NCI-H69 (cell line): Measurements from ENCODE around the gene CCDC88C.

Source experiments
- DNase-seq: peaks from one replicate; lab custom pipeline; 2025; lab: John Stamatoyannopoulos, UW

The CCDC88C gene

GRCh38 chr14:91380123-91380522 is 37.5 kb downstream of the CCDC88C start:
- no peak for DNase-seq

- no peak for DNase-seq
Observed at GRCh38 chr14:91379579-91379932, 38.1 kb downstream of the CCDC88C start.

GRCh38 chr14:91378930-91379578 is 38.6 kb downstream of the CCDC88C start:
- DNase-seq, result peak; percentile 43

GRCh38 chr14:91377700-91378652 is 39.6 kb downstream of the CCDC88C start:
- peak; percentile 84 for DNase-seq

GRCh38 chr14:91376547-91377477 is 40.8 kb downstream of the CCDC88C start:
- peak; percentile 79 for DNase-seq

- no peak for DNase-seq
Observed at GRCh38 chr14:91375720-91376452, 41.7 kb downstream of the CCDC88C start.

- DNase-seq, result peak; percentile 98
Observed at GRCh38 chr14:91374879-91375702, 42.5 kb downstream of the CCDC88C start.

GRCh38 chr14:91374287-91374878 is 43.2 kb downstream of the CCDC88C start:
- DNase-seq, result peak; percentile 55

- DNase-seq, result peak; percentile 67
Observed at GRCh38 chr14:91373591-91374254, 43.9 kb downstream of the CCDC88C start.

GRCh38 chr14:91372671-91373495 is 44.7 kb downstream of the CCDC88C start:
- DNase-seq, result peak; percentile 88

- no peak for DNase-seq
Observed at GRCh38 chr14:91371990-91372375, 45.6 kb downstream of the CCDC88C start.

- DNase-seq, result no peak
Observed at GRCh38 chr14:91371011-91371989, 46.3 kb downstream of the CCDC88C start.

GRCh38 chr14:91369628-91370445 is 47.8 kb downstream of the CCDC88C start:
- DNase-seq, result peak; percentile 91

- DNase-seq, result peak; percentile 43
Observed at GRCh38 chr14:91368776-91369416, 48.7 kb downstream of the CCDC88C start.

- DNase-seq, result no peak
Observed at GRCh38 chr14:91367173-91368171, 50.1 kb downstream of the CCDC88C start.
